GM19455 (cell line): ENCODE measurements around the gene ALKAL2.

ENCODE experiments used
- ATAC-seq: cut with Tn5 transposase; IDR thresholded peaks from one replicate; pipeline ENCODE4 v1.9.1; 2021; ENCODE audit not compliant: unreplicated experiment

Gene ALKAL2

GRCh38 chr2:248724-249123, 39.2 kb downstream of the ALKAL2 start:
- no peak for ATAC-seq

GRCh38 chr2:246489-247144, 41.3 kb downstream of the ALKAL2 start:
- no peak for ATAC-seq

- ATAC-seq = no peak
These were observed 43.3 kb downstream of the ALKAL2 start for GRCh38 chr2:244547-244946.

- no peak for ATAC-seq
These were observed 49.0 kb downstream of the ALKAL2 start for GRCh38 chr2:238869-239268.

- no peak for ATAC-seq
These were observed 49.5 kb downstream of the ALKAL2 start for GRCh38 chr2:238431-238830.

GRCh38 chr2:237878-238277, 50.0 kb downstream of the ALKAL2 start:
- ATAC-seq = no peak

- no peak for ATAC-seq
These were observed 50.8 kb downstream of the ALKAL2 start for GRCh38 chr2:236993-237539.

- ATAC-seq = no peak
These were observed 53.5 kb downstream of the ALKAL2 start for GRCh38 chr2:234421-234820.

GRCh38 chr2:233030-233429, 54.9 kb downstream of the ALKAL2 start:
- no peak for ATAC-seq

GRCh38 chr2:231521-232185, 56.2 kb downstream of the ALKAL2 start:
- no peak for ATAC-seq
